Breast epithelium (tissue), 4 donors: ENCODE data around the gene LMAN2. TPM values are rescaled to one million over a fixed set of nuclear protein-coding genes. Genes with fewer than 3 reads are reported as not detected.
A peak's percentile ranks its signal among the peaks of the same experiment; 100 is the strongest.

Source experiments
- DNase-seq, 2 donors: peaks; one replicate each; pipeline ENCODE4 v3.0.0-alpha.2; 2019; ENCODE audit warnings: low spot score in 2 of 2
- H3K27ac ChIP-seq, 2 donors: fragments of 200-600 bp; sonication (generic) in 1 of 2; one replicate each; pipeline ENCODE4 v1.5.1; 2016 to 2019; ENCODE audit warnings: mild to moderate bottlenecking in 1 of 2
- H3K27me3 ChIP-seq, 2 donors: fragments of 200-600 bp; sonication (generic) in 1 of 2; one replicate each; pipeline versions ENCODE4 v1.5.1 to v1.6.0; 2017 to 2019; ENCODE audit warnings: control low read depth in 1 of 2, mild to moderate bottlenecking in 1 of 2
- H3K36me3 ChIP-seq: fragments of 200-600 bp; one replicate; pipeline ENCODE4 v1.5.1; 2019
- H3K4me1 ChIP-seq, 2 donors: fragments of 200-600 bp; sonication (generic); one replicate each; pipeline ENCODE4 v1.5.1; 2016 to 2019; ENCODE audit warnings: control low read depth in 1 of 2
- H3K4me3 ChIP-seq, 3 donors: fragments of 200-600 bp; sonication (generic); 1 replicate in 2 of 3; 2 replicates in 1 of 3; pipeline ENCODE4 v1.5.1; 2016 to 2019; ENCODE audit warnings: mild to moderate bottlenecking in 3 of 3, moderate library complexity in 2 of 3
- H3K9me3 ChIP-seq, 2 donors: fragments of 200-600 bp; sonication (generic) in 1 of 2; one replicate each; pipeline ENCODE4 v1.5.1; 2016 to 2019; ENCODE audit warnings: control low read depth in 1 of 2
- POLR2A ChIP-seq: fragments of 450-650 bp; IDR thresholded peaks from one replicate; pipeline ENCODE4 v1.6.1; 2016; ENCODE audit warnings: antibody characterized with exemption, mild to moderate bottlenecking, moderate library complexity
- POLR2AphosphoS5 ChIP-seq, 3 donors: sonication (generic); formaldehyde crosslinking; IDR thresholded peaks; one replicate each; pipeline ENCODE4 v1.6.1; 2017; ENCODE audit warnings: antibody characterized with exemption in 3 of 3
- intact Hi-C: fragments of 100-400 bp; cut with DNase I; formaldehyde crosslinking; loops from one replicate; pipeline ENCODE4 v1.15.1; 2023; ENCODE audit warnings: low total_unique reads
- total RNA-seq, 3 donors: library from RNA; depleted of rRNA; stranded (reverse); fragments of >200 nt; gene quantifications; one replicate each; pipeline ENCODE4 v1.1.0, GENCODE V29; 2016
- TF ChIP-seq, protein P1 (sequence below), 3 donors: fragments of 450-650 bp; IDR thresholded peaks; one replicate each; pipeline ENCODE4 v1.5.1; 2016 to 2017; ENCODE audit warnings: antibody characterized with exemption in 3 of 3, mild to moderate bottlenecking in 3 of 3, moderate library complexity in 3 of 3

LMAN2 gene
- total RNA-seq, 3 donors from 2014 or later: 139 to 188 (median 170) TPM

DNA sequence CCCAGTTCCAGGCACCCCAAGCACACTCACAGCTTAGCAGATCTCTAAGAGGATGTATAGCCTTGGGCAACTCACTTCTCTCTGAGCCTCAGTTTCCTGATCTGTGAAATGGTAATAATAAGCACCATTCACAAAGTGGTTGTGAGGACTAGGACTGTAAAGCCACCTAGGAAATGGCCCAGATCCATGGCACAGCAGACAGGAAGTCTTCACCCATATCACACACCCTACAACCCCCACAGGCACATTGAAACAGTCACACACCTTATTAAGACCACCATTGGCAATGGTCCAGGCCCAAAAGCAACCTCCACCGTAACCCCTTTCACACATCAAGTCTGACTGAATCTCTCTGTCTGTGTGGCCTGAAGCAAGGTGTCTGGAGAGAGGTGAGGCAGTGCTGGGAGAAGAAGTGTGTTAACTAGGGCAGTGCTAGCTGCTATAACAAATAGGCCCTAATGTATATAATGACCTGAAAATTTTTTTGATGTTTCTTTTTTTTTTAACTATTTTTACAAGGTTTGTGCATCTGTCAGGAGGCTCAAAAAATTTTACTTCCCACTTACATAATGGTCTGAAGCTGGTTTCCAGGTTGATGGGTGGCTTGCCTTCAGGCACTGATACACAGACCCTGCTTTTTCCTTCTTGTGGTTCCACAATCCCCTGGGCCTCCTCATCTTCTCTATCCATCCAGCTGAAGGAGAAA lies 3.8 kb upstream of the LMAN2 start:
- H3K36me3 ChIP-seq: no peaks in the 10 kb centered on the region
- intact Hi-C loops: no loop called here
- no peak for TF ChIP-seq POLR2A
- TF ChIP-seq POLR2AphosphoS5 (IDR thresholded peaks at IDR 0.05): no peak

DNA sequence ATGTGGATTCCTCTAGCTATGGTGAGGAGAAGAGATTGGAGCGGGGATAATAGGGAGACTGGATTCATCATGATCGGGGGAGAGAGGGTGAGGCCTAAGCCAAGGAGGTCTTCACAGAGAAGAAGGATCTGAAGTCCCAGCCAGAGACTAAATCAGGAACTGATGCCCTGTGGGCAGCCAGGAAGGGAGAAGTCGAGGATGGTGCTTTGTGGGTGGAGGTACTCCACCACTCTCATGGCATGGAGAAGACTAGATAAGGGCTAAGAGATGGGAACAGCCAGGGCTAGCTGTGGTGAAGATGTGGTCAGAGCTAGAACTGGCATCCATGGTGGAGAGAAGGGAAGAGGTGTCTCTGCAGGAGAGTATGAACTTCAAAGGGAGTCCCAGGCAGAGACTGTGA lies 3.2 kb upstream of the LMAN2 start:
- no peak overlapping the region for H3K27ac ChIP-seq
- intact Hi-C loops: no loop called here
- DNase-seq: no peak
- H3K4me3 ChIP-seq: no peak overlapping the region
- no peaks in the 10 kb centered on the region for H3K27me3 ChIP-seq
- TF ChIP-seq POLR2A (no peak), POLR2AphosphoS5 (IDR thresholded peaks at IDR 0.05) (no peak)
- TF ChIP-seq, protein P1, sequence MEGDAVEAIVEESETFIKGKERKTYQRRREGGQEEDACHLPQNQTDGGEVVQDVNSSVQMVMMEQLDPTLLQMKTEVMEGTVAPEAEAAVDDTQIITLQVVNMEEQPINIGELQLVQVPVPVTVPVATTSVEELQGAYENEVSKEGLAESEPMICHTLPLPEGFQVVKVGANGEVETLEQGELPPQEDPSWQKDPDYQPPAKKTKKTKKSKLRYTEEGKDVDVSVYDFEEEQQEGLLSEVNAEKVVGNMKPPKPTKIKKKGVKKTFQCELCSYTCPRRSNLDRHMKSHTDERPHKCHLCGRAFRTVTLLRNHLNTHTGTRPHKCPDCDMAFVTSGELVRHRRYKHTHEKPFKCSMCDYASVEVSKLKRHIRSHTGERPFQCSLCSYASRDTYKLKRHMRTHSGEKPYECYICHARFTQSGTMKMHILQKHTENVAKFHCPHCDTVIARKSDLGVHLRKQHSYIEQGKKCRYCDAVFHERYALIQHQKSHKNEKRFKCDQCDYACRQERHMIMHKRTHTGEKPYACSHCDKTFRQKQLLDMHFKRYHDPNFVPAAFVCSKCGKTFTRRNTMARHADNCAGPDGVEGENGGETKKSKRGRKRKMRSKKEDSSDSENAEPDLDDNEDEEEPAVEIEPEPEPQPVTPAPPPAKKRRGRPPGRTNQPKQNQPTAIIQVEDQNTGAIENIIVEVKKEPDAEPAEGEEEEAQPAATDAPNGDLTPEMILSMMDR (IDR thresholded peaks at IDR 0.05): no peak
- H3K9me3 ChIP-seq: no peaks in the 10 kb centered on the region
- H3K36me3 ChIP-seq: no peaks in the 10 kb centered on the region
- peaks cover 14 to 22% of the 10 kb centered on the region in 2 donors for H3K4me1 ChIP-seq

More for the DNA sequence above, 3.8 kb upstream of the LMAN2 start:
- peaks cover 12 to 18% of the 10 kb centered on the region in 2 donors for H3K4me1 ChIP-seq
- no peaks in the 10 kb centered on the region for H3K27me3 ChIP-seq
- no peaks in the 10 kb centered on the region for H3K9me3 ChIP-seq
- H3K4me3 ChIP-seq: no peak overlapping the region
- no peak overlapping the region for H3K27ac ChIP-seq
- no peak for DNase-seq

DNA sequence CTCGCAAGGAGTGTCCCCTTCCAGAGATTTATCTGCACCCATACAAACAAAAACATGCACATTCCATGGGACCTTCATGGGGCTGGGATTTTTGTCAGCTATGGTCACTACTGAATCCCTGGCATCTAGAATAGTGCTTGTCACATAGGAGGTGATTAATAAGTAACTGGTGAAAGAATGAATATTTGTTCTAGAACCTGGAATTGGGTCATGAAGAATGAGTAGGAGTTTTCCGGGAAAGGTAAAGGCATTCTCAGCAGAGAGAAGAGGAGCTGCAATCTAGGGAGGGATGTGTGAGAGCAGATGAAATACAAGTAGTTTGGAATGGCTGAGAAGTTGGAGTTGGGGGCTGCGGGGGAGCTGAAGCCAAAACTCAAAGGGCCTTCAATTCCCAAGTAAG lies 2.8 kb upstream of the LMAN2 start:
- TF ChIP-seq POLR2A (no peak), POLR2AphosphoS5 (IDR thresholded peaks at IDR 0.05) (no peak)
- TF ChIP-seq, protein P1 (IDR thresholded peaks at IDR 0.05): no peak
- H3K9me3 ChIP-seq: no peaks in the 10 kb centered on the region
- H3K27ac ChIP-seq: no peak overlapping the region
- H3K27me3 ChIP-seq: no peaks in the 10 kb centered on the region
- no peak for DNase-seq
- no peak overlapping the region for H3K4me3 ChIP-seq
- intact Hi-C loops: no loop called here
- peaks cover 14 to 26% of the 10 kb centered on the region in 2 donors for H3K4me1 ChIP-seq
- no peaks in the 10 kb centered on the region for H3K36me3 ChIP-seq

DNA sequence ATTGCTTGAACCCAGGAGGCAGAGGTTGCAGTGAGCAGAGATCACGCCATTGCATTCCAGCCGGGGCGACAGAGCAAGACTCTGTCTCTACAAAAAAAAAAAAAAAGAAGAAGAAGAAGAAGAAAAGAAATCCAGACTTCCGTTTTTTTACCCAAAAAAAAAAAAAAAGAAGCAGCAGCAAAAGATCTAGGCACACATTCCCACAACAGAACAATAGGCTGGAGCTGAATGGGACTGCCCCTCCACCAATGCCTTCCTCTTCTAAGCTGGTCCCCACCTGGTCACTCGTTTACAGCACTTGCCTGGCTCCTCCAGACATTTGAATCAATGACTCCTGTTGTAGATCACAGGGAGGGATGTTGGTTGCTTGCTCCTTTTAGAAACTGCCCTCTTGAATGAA lies 1.6 kb upstream of the LMAN2 start:
- H3K27ac ChIP-seq: no peak overlapping the region
- peaks cover 9 to 22% of the 10 kb centered on the region in 2 donors for H3K4me1 ChIP-seq
- no peak for DNase-seq
- H3K9me3 ChIP-seq: no peaks in the 10 kb centered on the region
- H3K36me3 ChIP-seq: peaks cover 2% of the 10 kb centered on the region
- no peaks in the 10 kb centered on the region for H3K27me3 ChIP-seq
- no peak overlapping the region for H3K4me3 ChIP-seq
- intact Hi-C loops: no loop called here
- no peak for TF ChIP-seq POLR2AphosphoS5 (IDR thresholded peaks at IDR 0.05)
- no peak for TF ChIP-seq POLR2A

DNA sequence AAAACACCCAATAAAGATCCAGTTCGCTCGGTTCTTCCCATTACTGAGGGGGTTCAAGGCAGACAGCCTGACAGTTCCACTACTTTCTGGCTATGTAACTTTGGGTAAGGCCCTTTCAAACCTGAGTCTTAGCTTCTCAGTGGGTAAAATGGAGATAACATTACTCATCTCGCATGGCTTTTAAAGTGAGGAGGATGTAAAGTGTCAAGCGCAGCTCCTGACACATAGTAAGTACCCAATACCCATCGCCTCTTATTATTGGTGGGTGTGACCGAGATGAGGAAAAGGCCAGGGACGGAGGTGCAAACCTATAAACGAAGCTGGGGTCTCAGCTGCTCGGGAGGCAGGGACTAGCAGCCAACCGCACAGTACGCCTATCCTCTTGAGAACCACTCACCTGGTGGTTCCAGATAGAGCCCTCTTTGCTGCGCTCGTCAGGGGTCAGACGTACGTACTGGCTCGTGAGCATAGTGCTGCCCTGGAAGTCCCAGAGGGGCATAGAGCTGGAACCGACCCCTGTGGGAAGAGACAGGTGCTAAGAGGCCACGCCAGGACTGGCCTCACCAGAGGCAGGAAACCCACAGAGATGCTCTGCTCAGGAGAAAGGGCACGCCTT lies 584 bp downstream of the LMAN2 start:
- Histone ChIP-seq H3K36me3 (peaks cover 2% of the 10 kb centered on the region), H3K4me1 (peaks cover 4 to 19% of the 10 kb centered on the region in 2 donors), H3K27me3 (no peaks in the 10 kb centered on the region), H3K4me3 (peak overlapping the region; percentile 85 to 96 (median 86)), H3K9me3 (no peaks in the 10 kb centered on the region), H3K27ac (peak overlapping the region; percentile 89 to 90)
- no peak for DNase-seq
- no peak for TF ChIP-seq POLR2A
- no peak for TF ChIP-seq POLR2AphosphoS5 (IDR thresholded peaks at IDR 0.05)
- TF ChIP-seq, protein P1 (IDR thresholded peaks at IDR 0.05): no peak
- intact Hi-C loops: no loop called here

DNA sequence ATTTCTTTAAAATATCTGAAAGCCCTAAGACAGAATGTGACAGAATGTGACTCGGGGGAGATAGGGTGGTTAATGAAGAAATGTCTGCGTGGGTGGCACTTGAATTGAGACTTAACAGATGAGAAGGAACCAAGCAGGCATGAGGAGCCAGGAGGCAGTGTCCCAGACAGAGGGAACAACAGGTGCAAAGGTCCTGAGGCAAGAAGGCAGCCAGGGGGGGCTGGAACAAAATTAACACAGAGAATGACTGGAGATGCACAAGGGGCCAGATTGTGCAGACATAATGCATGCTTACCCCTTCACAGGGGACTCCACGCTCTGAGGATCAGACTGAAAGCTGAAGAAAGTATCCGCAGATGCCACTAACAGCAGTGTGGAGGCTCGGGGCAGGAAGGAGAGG lies 1.7 kb downstream of the LMAN2 start:
- DNase-seq: no peak
- intact Hi-C loops: no loop called here
- TF ChIP-seq, protein P1 (IDR thresholded peaks at IDR 0.05): no peak
- TF ChIP-seq POLR2AphosphoS5 (IDR thresholded peaks at IDR 0.05) (no peak), POLR2A (no peak)
- Histone ChIP-seq H3K27me3 (no peaks in the 10 kb centered on the region), H3K4me1 (peaks cover 4 to 19% of the 10 kb centered on the region in 2 donors), H3K36me3 (peaks cover 2% of the 10 kb centered on the region), H3K4me3 (peak overlapping the region in 1 of 3 donors; percentile 85), H3K9me3 (no peaks in the 10 kb centered on the region), H3K27ac (no peak overlapping the region)
